ENCODE results near the gene USP3.

The USP3 gene

DNA sequence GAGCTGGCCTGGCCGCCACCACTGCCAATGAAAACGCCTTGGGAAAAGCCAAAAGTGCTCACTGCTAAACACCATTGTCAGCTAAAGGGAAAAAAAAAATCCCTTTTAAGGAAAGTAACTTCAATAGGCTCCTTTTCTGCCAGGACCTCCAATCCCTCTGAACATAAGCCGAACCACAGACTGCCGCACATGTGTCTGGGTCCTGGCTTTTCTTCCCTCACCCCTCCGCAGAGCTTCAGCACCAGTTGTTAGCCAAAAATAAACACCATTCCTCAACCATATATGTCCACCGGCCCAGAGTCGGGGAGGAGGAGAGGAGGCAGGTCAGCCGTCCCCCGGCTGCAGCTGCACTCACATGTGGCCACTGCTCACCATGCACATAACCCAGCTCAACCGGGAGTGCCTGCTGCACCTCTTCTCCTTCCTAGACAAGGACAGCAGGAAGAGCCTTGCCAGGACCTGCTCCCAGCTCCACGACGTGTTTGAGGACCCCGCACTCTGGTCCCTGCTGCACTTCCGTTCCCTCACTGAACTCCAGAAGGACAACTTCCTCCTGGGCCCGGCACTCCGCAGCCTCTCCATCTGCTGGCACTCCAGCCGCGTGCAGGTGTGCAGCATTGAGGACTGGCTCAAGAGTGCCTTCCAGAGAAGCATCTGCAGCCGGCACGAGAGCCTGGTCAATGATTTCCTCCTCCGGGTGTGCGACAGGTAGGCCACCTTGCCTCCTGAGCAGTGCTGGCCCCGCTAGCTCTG lies 92.8 kb downstream of the USP3 start, which contains the start of gene FBXL22:
Gene FBXL22 (plus strand): TSS at position 350 of the 753 bp plus-strand sequence. CDS start 6 bp downstream, at position 356.
- H3K9me3 Mint-ChIP-seq, result no peaks in the 10 kb centered on the region
- H3K4me3 Mint-ChIP-seq, result no peak within 1 kb of the TSS
- peaks cover 14% of the 10 kb centered on the region for H3K36me3 Mint-ChIP-seq
- H3K27me3 Mint-ChIP-seq, result no peaks in the 10 kb centered on the region
- peak within 1 kb of the TSS; percentile 76 for H3K27ac Mint-ChIP-seq
- H3K4me1 Mint-ChIP-seq, result peaks cover 69% of the 10 kb centered on the region

GRCh38 chr15:63597821-63598220 lies 93.4 kb downstream of the USP3 start:
- H3K27ac Mint-ChIP-seq, result no peak overlapping the region
- H3K36me3 Mint-ChIP-seq, result peaks cover 12% of the 10 kb centered on the region
- H3K4me1 Mint-ChIP-seq, result peaks cover 71% of the 10 kb centered on the region
- no peaks in the 10 kb centered on the region for H3K27me3 Mint-ChIP-seq
- H3K9me3 Mint-ChIP-seq, result no peaks in the 10 kb centered on the region
- H3K4me3 Mint-ChIP-seq, result no peak overlapping the region

GRCh38 chr15:63598473-63599400 lies 94.3 kb downstream of the USP3 start:
- Mint-ChIP-seq H3K27ac (peak overlapping the region; percentile 94), H3K36me3 (peaks cover 6% of the 10 kb centered on the region), H3K4me1 (peaks cover 68% of the 10 kb centered on the region), H3K27me3 (no peaks in the 10 kb centered on the region), H3K9me3 (no peaks in the 10 kb centered on the region), H3K4me3 (peak overlapping the region; percentile 96)

GRCh38 chr15:63599401-63600000 lies 95.1 kb downstream of the USP3 start:
- peaks cover 64% of the 10 kb centered on the region for H3K4me1 Mint-ChIP-seq
- H3K27ac Mint-ChIP-seq, result peak overlapping the region; percentile 94
- H3K36me3 Mint-ChIP-seq, result peaks cover 1% of the 10 kb centered on the region
- H3K4me3 Mint-ChIP-seq, result peak overlapping the region; percentile 96
- no peaks in the 10 kb centered on the region for H3K27me3 Mint-ChIP-seq
- H3K9me3 Mint-ChIP-seq, result no peaks in the 10 kb centered on the region

GRCh38 chr15:63600001-63600615 lies 95.7 kb downstream of the USP3 start:
- H3K36me3 Mint-ChIP-seq, result no peaks in the 10 kb centered on the region
- peak overlapping the region; percentile 94 for H3K27ac Mint-ChIP-seq
- no peaks in the 10 kb centered on the region for H3K27me3 Mint-ChIP-seq
- peak overlapping the region; percentile 96 for H3K4me3 Mint-ChIP-seq
- peaks cover 64% of the 10 kb centered on the region for H3K4me1 Mint-ChIP-seq
- H3K9me3 Mint-ChIP-seq, result no peaks in the 10 kb centered on the region

- no peaks in the 10 kb centered on the region for H3K27me3 Mint-ChIP-seq
- H3K9me3 Mint-ChIP-seq, result no peaks in the 10 kb centered on the region
- H3K36me3 Mint-ChIP-seq, result no peaks in the 10 kb centered on the region
- H3K27ac Mint-ChIP-seq, result peak overlapping the region; percentile 94
- H3K4me3 Mint-ChIP-seq, result peak overlapping the region; percentile 96
- H3K4me1 Mint-ChIP-seq, result peaks cover 64% of the 10 kb centered on the region
Observed at GRCh38 chr15:63600616-63601025, 96.2 kb downstream of the USP3 start.

- no peaks in the 10 kb centered on the region for H3K9me3 Mint-ChIP-seq
- no peaks in the 10 kb centered on the region for H3K36me3 Mint-ChIP-seq
- H3K27ac Mint-ChIP-seq, result peak overlapping the region; percentile 94
- peaks cover 64% of the 10 kb centered on the region for H3K4me1 Mint-ChIP-seq
- H3K27me3 Mint-ChIP-seq, result no peaks in the 10 kb centered on the region
- peak overlapping the region; percentile 96 for H3K4me3 Mint-ChIP-seq
Observed at GRCh38 chr15:63601026-63601703, 96.8 kb downstream of the USP3 start.

- Mint-ChIP-seq H3K27ac (peak overlapping the region; percentile 93), H3K4me1 (peaks cover 64% of the 10 kb centered on the region), H3K9me3 (no peaks in the 10 kb centered on the region), H3K36me3 (no peaks in the 10 kb centered on the region), H3K27me3 (no peaks in the 10 kb centered on the region), H3K4me3 (peak overlapping the region; percentile 96)
Observed at GRCh38 chr15:63601704-63602185, 97.4 kb downstream of the USP3 start.

GRCh38 chr15:63602595-63602994 lies 98.2 kb downstream of the USP3 start:
- peak overlapping the region; percentile 31 for H3K4me3 Mint-ChIP-seq
- H3K9me3 Mint-ChIP-seq, result no peaks in the 10 kb centered on the region
- H3K4me1 Mint-ChIP-seq, result peaks cover 62% of the 10 kb centered on the region
- no peaks in the 10 kb centered on the region for H3K36me3 Mint-ChIP-seq
- no peaks in the 10 kb centered on the region for H3K27me3 Mint-ChIP-seq
- no peak overlapping the region for H3K27ac Mint-ChIP-seq

GRCh38 chr15:63603516-63603915 lies 99.1 kb downstream of the USP3 start:
- H3K9me3 Mint-ChIP-seq, result no peaks in the 10 kb centered on the region
- H3K36me3 Mint-ChIP-seq, result peaks cover 2% of the 10 kb centered on the region
- H3K4me1 Mint-ChIP-seq, result peaks cover 58% of the 10 kb centered on the region
- no peak overlapping the region for H3K4me3 Mint-ChIP-seq
- H3K27ac Mint-ChIP-seq, result peak overlapping the region; percentile 31
- no peaks in the 10 kb centered on the region for H3K27me3 Mint-ChIP-seq

- Mint-ChIP-seq H3K9me3 (no peaks in the 10 kb centered on the region), H3K4me3 (no peak overlapping the region), H3K4me1 (peaks cover 51% of the 10 kb centered on the region), H3K27ac (no peak overlapping the region), H3K36me3 (peaks cover 5% of the 10 kb centered on the region), H3K27me3 (no peaks in the 10 kb centered on the region)
Observed at GRCh38 chr15:63604281-63604680, 99.9 kb downstream of the USP3 start.

DNA sequence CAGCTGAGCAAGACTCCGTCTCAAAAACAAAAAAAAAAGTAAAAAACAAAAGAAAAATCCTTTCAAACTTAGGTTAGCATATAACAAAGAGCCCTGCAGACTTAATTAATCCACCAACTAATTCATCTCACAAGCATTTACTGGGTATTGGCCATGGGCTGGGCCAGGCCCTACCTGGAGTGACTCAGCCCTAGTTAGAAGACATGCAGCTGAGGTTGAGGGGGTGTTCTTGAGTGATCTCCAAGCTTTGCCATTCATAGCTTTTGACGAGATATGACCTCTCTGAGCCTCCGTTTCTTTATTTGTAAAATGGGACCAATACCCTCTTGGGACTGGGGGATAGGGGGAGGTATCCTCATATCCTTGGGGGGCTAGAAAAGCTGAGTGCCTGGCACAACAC lies 100.6 kb downstream of the USP3 start:
- Mint-ChIP-seq H3K9me3 (no peaks in the 10 kb centered on the region), H3K27ac (peak overlapping the region; percentile 94), H3K36me3 (peaks cover 5% of the 10 kb centered on the region), H3K4me1 (peaks cover 50% of the 10 kb centered on the region), H3K27me3 (no peaks in the 10 kb centered on the region), H3K4me3 (no peak overlapping the region)

DNA sequence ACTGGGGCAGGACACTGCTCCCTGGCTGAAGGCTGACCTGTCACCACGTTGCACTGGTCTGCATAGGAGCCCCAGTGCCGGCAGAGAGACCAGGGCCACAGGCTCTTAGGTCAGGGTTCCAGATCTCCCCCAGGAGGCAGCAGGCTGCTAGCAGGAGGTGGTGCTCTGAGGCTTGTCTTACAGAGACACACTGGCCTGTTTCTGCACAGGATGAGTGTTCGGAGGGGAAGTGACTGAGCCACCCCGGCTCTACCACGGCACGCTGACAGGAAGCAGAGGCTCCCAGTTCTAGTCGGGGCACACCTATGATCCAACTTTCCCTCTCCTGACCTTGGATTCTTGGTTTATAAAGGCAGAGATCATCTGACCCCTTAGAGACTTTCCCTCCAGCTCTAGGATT lies 101.4 kb downstream of the USP3 start:
- Mint-ChIP-seq H3K27ac (peak overlapping the region; percentile 94), H3K36me3 (peaks cover 7% of the 10 kb centered on the region), H3K9me3 (no peaks in the 10 kb centered on the region), H3K4me1 (peaks cover 58% of the 10 kb centered on the region), H3K4me3 (peak overlapping the region; percentile 39), H3K27me3 (no peaks in the 10 kb centered on the region)

GRCh38 chr15:63606308-63606707 lies 101.9 kb downstream of the USP3 start:
- H3K27ac Mint-ChIP-seq, result peak overlapping the region; percentile 94
- H3K27me3 Mint-ChIP-seq, result no peaks in the 10 kb centered on the region
- peaks cover 63% of the 10 kb centered on the region for H3K4me1 Mint-ChIP-seq
- H3K4me3 Mint-ChIP-seq, result peak overlapping the region; percentile 39
- H3K9me3 Mint-ChIP-seq, result no peaks in the 10 kb centered on the region
- peaks cover 7% of the 10 kb centered on the region for H3K36me3 Mint-ChIP-seq

All from activated naive CD4-positive, alpha-beta T cell treated with anti-CD3 and anti-CD28 coated beads, Interleukin-2, amount 50 U/mL, for 24 hours (primary cell).